ENCODE results near the gene AGAP2.

AGAP2 gene

DNA sequence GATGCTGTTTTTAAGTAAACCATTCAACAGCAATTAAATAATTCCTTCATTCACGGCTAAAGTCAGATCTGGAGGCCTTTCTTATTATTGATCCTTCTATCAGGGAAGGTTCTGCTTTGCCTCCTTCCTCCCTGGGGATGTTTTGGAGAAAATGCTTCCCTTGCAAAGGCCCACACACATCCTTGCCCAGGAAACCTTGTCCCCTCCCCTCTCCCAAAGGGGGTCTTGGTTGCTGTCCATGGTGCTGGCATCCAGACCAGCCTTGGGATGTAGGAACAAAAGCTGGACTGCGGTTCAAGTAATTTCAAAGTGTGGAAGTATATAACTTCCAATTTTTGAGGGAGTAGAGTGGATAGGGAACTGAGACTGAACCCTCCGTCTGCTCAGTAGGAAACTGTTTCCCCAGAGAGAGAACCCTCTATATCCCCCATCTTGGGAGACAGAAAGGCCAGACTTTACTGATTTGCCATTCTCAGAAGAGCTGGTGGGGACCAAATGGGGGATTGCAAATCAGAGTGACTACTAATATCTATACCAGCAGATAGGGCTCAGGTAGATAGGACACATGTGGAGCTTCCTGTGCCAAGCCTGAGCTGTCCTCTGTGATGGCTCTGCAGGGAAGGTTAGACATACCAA, 21.9 kb upstream of the AGAP2 start:
- Histone ChIP-seq H3K27ac (no peak overlapping the region), H3K9me3 (replicated peaks in 1 of 11) (peaks cover 0 to 7% (median 0%) of the 10 kb centered on the region in 11 experiments; a peak in 1 of 22 replicates), H3K4me3 (no peak overlapping the region), H3K27me3 (peaks cover 59 to 92% (median 87%) of the 10 kb centered on the region in 11 experiments), H3K4me2 (no peak overlapping the region), H4K20me1 (peaks cover 3 to 77% (median 22%) of the 10 kb centered on the region in 11 experiments; a peak in 19 of 22 replicates), H3K4me1 (peaks cover 23 to 27% (median 25%) of the 10 kb centered on the region in 10 experiments), H3K9ac (no peak overlapping the region), H3K36me3 (peaks cover 0 to 18% (median 6%) of the 10 kb centered on the region in 11 experiments; a peak in 10 of 22 replicates)
- no peak for TF ChIP-seq Cebpa-rat (IDR thresholded peaks at IDR 0.05)

DNA sequence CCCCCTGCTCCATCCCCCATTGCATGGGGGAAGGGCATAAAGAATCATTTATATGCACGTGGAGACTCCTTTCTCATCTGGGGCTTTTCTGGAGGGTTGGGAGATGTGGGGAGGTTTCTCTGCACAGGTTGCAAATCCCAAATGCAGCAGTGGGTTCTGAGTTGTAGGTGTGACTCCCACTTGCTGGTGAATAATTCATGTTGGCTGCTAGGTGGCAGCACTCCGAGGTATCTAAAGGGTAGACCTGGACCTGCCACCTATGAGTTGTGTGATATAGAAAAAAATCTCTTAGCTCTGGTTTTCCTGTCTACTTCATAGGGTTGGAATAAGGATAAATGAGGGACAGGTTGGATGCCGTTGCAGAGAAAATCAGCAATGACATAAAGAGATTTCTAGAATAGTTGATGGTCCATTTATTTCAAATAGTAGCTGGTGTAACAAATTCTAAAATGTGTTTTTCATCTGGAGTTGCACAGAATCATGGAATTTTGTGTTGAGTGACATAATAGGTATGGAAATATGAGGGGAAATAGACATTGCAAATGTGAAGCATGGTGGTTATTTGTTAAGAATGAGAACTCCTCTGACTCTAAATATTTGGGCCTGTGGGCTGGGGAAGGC, 20.9 kb upstream of the AGAP2 start:
- Histone ChIP-seq H4K20me1 (peaks cover 3 to 67% (median 19%) of the 10 kb centered on the region in 11 experiments; a peak in 15 of 22 replicates), H3K27me3 (peaks cover 53 to 91% (median 85%) of the 10 kb centered on the region in 11 experiments), H3K4me3 (no peak overlapping the region), H3K4me1 (peaks cover 17 to 20% (median 19%) of the 10 kb centered on the region in 10 experiments), H3K4me2 (no peak overlapping the region), H3K9me3 (replicated peaks in 1 of 11) (peaks cover 0 to 1% (median 0%) of the 10 kb centered on the region in 11 experiments; a peak in 1 of 22 replicates), H3K9ac (no peak overlapping the region), H3K27ac (no peak overlapping the region), H3K36me3 (peaks cover 0 to 18% (median 6%) of the 10 kb centered on the region in 11 experiments; a peak in 10 of 22 replicates)
- no peak for TF ChIP-seq Cebpa-rat (IDR thresholded peaks at IDR 0.05)

DNA sequence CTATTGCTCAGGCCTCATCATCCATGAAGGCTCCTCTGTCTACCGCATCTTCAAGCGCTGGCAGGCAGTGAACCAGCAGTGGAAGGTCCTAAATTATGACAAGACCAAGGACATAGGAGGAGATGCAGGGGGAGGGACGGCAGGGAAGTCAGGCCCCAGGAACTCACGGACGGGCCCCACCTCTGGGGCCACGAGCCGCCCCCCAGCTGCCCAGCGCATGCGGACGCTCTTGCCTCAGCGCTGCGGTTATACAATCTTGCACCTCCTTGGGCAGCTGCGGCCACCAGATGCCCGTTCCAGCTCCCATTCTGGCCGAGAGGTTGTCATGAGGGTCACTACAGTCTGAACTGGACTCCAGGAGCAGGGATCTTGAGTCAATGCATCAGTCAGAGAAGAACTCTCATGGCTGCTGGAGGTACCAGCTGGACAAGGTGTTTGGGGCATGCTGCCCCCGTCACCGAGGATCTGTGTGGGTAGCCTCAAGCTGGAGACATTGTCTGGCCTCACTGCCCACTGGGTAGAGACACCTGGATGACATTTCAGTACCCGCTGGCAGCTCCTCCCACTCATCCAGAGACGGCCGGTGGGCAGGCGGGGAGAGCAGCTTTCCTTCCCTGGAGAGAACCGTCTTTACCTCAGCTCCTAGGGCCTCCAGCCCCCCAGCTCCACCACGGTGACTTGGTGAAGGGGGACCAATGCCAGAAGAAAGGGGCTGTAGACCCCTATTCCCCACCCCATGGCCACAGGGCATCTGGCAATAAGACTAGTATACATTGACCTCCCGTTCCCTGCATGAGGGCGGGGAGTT, 20.2 kb upstream of the AGAP2 start:
- H3K4me2 ChIP-seq, result no peak overlapping the region
- peaks cover 23 to 27% (median 25%) of the 10 kb centered on the region in 10 experiments for H3K4me1 ChIP-seq
- H3K36me3 ChIP-seq, result peaks cover 0 to 18% (median 6%) of the 10 kb centered on the region in 11 experiments; a peak in 9 of 22 replicates
- no peak overlapping the region for H3K27ac ChIP-seq
- no peaks in the 10 kb centered on the region for H3K9me3 ChIP-seq (replicated peaks in 1 of 11)
- TF ChIP-seq Cebpa-rat (IDR thresholded peaks at IDR 0.05), result no peak
- peaks cover 53 to 91% (median 85%) of the 10 kb centered on the region in 11 experiments for H3K27me3 ChIP-seq
- peaks cover 3 to 60% (median 18%) of the 10 kb centered on the region in 11 experiments; a peak in 13 of 22 replicates for H4K20me1 ChIP-seq
- no peak overlapping the region for H3K4me3 ChIP-seq
- no peak overlapping the region for H3K9ac ChIP-seq

DNA sequence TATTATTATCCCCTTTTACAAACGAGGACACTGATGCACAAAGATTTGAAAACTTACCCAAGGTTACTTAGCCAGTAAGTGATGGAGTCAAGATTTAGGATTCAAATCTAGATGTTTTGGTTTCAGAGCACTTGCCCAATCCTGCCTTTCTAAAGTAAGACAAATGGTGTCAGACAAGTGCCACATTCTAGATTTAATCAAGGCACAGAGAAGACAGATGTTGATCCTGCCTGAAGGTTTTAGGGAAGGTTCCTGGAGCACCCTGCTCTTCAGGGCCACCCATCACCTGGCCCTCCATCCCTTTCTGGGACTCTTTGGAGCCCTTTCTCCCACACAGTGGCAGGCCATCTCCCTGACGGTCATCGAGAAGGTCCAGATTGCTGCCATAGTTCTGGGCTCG, 19.2 kb upstream of the AGAP2 start:
- no peak overlapping the region for H3K4me3 ChIP-seq
- peaks cover 28 to 37% (median 34%) of the 10 kb centered on the region in 10 experiments for H3K4me1 ChIP-seq
- H3K9me3 ChIP-seq (replicated peaks in 1 of 11), result no peaks in the 10 kb centered on the region
- TF ChIP-seq Cebpa-rat (IDR thresholded peaks at IDR 0.05), result no peak
- no peak overlapping the region for H3K4me2 ChIP-seq
- peaks cover 0 to 18% (median under 1%) of the 10 kb centered on the region in 11 experiments; a peak in 9 of 22 replicates for H3K36me3 ChIP-seq
- peaks cover 3 to 54% (median 18%) of the 10 kb centered on the region in 11 experiments; a peak in 13 of 22 replicates for H4K20me1 ChIP-seq
- peaks cover 44 to 91% (median 85%) of the 10 kb centered on the region in 11 experiments for H3K27me3 ChIP-seq
- no peak overlapping the region for H3K9ac ChIP-seq
- no peak overlapping the region for H3K27ac ChIP-seq

DNA sequence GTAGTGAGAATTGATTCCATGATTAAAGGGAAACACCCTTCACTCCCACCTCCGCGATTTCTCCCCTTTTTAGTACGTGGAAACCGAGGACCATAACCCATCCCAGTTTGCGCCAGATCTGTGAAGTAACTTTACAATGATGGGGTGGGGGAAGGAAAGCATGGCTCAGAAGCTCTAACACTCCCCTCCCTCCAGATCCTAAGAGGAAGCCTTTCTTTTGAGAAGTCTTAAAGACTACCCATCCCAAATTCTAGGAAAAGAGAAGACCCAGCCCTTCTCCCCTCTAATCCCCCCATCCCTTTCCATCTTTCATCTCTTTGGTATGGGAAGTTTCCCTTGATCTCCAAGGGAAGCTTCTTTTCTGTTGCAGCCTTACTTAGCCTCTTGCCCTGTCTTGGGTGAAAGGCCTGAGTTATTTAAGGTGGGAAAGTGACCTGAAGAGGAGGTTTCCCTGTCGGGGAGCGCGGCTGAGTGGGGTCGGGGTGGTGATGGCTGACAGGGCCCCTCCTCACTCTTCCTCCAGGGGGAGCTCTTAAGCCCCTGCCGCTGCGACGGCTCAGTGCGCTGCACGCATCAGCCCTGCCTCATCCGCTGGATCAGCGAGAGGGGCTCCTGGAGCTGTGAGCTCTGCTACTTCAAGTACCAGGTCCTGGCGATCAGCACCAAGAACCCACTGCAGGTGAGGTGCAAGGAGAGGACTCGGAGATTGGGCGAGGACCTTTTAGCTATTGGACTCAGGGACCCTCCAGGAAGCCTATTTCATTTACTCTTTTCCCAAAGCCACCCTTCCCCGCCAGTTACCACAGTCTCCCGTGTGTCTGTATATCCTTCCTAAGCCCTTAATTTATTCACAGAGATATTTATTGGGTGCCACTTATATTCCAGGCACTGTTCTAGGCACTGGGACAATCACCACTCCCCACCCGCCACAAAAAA, 18.1 kb upstream of the AGAP2 start:
- Histone ChIP-seq H3K27ac (peak overlapping the region in 3 of 11 experiments; percentile 52 to 67 (median 63); a peak in 6 of 22 replicates), H3K36me3 (peaks cover 0 to 18% (median 0%) of the 10 kb centered on the region in 11 experiments; a peak in 9 of 22 replicates), H4K20me1 (peaks cover 3 to 43% (median 18%) of the 10 kb centered on the region in 11 experiments; a peak in 13 of 22 replicates), H3K4me1 (peaks cover 31 to 40% (median 37%) of the 10 kb centered on the region in 10 experiments), H3K4me3 (peak overlapping the region; percentile 60 to 84 (median 69); a peak in 18 of 20 replicates), H3K9ac (peak overlapping the region in 5 of 11 experiments; percentile 70 to 87 (median 77); a peak in 10 of 22 replicates), H3K4me2 (peak overlapping the region; percentile 93 to 100 (median 99)), H3K9me3 (replicated peaks in 1 of 11) (no peaks in the 10 kb centered on the region), H3K27me3 (peaks cover 39 to 81% (median 75%) of the 10 kb centered on the region in 11 experiments)
- TF ChIP-seq Cebpa-rat (IDR thresholded peaks at IDR 0.05), result no peak

DNA sequence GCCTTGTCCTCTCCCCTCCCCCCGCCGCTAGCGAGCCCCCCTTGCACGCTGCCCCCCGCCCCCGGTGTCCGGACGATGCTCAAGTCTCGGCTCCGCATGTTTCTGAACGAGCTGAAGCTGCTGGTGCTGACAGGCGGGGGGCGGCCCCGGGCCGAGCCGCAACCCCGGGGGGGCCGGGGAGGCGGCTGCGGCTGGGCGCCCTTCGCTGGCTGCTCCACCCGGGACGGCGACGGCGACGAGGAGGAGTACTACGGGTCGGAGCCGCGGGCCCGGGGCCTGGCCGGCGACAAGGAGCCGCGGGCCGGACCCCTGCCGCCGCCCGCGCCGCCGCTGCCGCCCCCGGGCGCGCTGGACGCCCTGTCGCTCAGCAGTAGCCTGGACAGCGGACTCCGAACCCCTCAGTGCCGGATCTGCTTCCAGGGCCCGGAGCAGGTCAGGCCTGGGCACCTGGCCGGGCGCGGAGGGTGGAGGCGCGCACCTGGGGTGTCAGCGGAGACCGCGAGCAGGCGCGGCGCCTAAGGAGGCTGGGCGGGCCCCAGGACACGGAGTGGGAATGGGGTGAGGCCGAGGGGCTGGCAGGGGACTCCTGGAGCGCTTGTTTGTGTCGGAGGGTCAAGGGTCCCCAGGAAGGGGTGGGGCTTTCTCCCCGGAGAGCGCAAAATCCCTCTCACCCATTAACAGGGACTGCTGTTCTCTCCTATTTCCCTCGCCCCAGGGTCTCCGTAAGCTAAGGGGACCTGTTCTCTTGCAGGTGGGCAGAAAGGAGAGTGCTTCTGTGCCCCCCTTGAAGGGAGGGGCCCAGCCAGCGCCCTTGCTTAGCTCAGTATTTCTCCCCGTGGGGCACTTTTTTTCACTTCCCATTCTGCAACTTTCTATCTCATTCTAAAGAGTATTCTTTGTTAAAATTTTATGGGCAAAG, 17.2 kb upstream of the AGAP2 start:
- H3K27ac ChIP-seq, result peak overlapping the region in 5 of 11 experiments; percentile 7 to 67 (median 52); a peak in 9 of 22 replicates
- peak overlapping the region; percentile 50 to 87 (median 73) for H3K9ac ChIP-seq

DNA sequence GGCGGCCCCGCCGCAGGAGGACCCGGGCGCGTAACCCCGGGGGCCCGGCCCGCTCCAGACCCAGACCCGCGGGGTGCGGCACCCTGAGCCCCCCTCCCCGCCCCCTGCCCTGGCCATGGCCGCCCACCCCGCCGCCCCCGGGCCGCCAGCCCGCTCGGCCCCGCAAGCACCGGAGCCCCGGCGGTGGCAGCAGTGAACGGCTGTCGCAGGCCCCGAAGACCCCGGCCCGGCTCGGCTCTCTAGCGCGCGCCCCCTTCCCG, 16.6 kb upstream of the AGAP2 start:
- H3K9ac ChIP-seq, result peak overlapping the region in 8 of 11 experiments; percentile 45 to 82 (median 54); a peak in 7 of 22 replicates
- TF ChIP-seq Cebpa-rat (IDR thresholded peaks at IDR 0.05), result no peak
- no peak overlapping the region; a peak in 1 of 22 replicates for H3K27ac ChIP-seq
- H3K4me1 ChIP-seq, result peaks cover 43 to 54% (median 50%) of the 10 kb centered on the region in 10 experiments
- peaks cover 39 to 66% (median 66%) of the 10 kb centered on the region in 11 experiments for H3K27me3 ChIP-seq
- peaks cover 10 to 27% (median 11%) of the 10 kb centered on the region in 11 experiments for H3K36me3 ChIP-seq
- H3K4me2 ChIP-seq, result peak overlapping the region in 10 of 11 experiments; percentile 66 to 100 (median 98); a peak in 14 of 22 replicates
- no peaks in the 10 kb centered on the region for H3K9me3 ChIP-seq (replicated peaks in 1 of 11)
- H4K20me1 ChIP-seq, result peaks cover 3 to 40% (median 18%) of the 10 kb centered on the region in 11 experiments; a peak in 15 of 22 replicates
- peak overlapping the region; percentile 60 to 84 (median 69) for H3K4me3 ChIP-seq

More for the DNA sequence above, 17.2 kb upstream of the AGAP2 start:
- Histone ChIP-seq H4K20me1 (peaks cover 3 to 40% (median 20%) of the 10 kb centered on the region in 11 experiments; a peak in 15 of 22 replicates), H3K27me3 (peaks cover 39 to 71% (median 66%) of the 10 kb centered on the region in 11 experiments), H3K9me3 (replicated peaks in 1 of 11) (no peaks in the 10 kb centered on the region), H3K4me3 (peak overlapping the region; percentile 60 to 84 (median 69)), H3K4me2 (peak overlapping the region; percentile 93 to 100 (median 99)), H3K4me1 (peaks cover 38 to 48% (median 44%) of the 10 kb centered on the region in 10 experiments), H3K36me3 (peaks cover 5 to 22% (median 5%) of the 10 kb centered on the region in 11 experiments)
- TF ChIP-seq Cebpa-rat (IDR thresholded peaks at IDR 0.05), result no peak

Data from BLaER1 treated with 17β-estradiol and CSF1 and Interleukin-3, amounts not matched to agents 10 nM and 100 nM (cell line).